Erythroblast (primary cell): ENCODE results near the gene ANKH.

Source experiments
- DNase-seq, 2 experiments: peaks; one replicate each; lab custom pipeline; 2025; lab: John Stamatoyannopoulos, UW
- GATA1 ChIP-seq: IDR thresholded peaks from 2 replicates; pipeline ENCODE4 v1.6.1; 2011; ENCODE audit warnings: low read depth, mild to moderate bottlenecking, control low read depth, low read length, moderate library complexity
- POLR2A ChIP-seq: IDR thresholded peaks from 2 replicates; pipeline ENCODE4 v1.6.1; 2011; ENCODE audit warnings: mild to moderate bottlenecking, low read length

ANKH gene

DNA sequence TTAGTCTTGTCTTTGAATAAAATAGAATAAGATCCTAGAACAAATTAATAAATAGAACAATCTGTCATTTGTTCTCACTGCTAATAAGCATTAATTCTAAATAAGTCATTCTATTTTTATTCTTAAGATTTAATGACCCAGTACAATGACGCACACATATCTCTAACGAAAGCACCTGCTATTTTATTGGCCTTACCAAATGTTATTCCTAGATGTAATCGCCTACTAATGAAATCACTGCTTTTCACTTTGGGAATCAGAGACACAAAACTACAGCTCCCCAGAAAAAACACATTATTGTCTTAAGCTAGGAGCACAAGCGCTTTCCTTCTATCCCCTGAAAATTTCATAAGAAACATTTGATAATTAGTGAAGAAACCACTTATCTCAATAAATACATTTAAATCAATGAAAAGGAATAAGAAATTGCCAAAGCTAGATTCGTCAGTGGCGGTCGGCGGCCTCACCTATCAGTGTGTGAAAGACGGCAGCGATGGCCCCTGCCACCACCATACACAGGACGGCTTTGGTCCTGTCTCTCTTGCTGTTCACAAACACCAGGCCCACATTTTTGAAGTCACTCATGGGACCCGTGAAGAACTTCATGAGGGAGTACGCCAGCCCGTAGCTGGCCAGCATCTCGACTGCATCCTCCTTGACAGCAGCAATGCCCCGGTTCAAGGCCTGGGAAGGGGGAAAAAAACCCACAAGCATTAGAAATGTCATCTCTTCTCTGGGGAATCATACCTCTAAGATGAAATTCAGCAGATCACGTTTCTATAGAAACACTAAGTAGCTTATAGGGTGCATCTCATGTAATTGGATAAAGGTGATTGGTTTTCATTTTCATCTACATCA is 102.8 kb downstream of the ANKH start:
- TF ChIP-seq GATA1: no peak
- no peak for TF ChIP-seq POLR2A
- DNase-seq: no peak

DNA sequence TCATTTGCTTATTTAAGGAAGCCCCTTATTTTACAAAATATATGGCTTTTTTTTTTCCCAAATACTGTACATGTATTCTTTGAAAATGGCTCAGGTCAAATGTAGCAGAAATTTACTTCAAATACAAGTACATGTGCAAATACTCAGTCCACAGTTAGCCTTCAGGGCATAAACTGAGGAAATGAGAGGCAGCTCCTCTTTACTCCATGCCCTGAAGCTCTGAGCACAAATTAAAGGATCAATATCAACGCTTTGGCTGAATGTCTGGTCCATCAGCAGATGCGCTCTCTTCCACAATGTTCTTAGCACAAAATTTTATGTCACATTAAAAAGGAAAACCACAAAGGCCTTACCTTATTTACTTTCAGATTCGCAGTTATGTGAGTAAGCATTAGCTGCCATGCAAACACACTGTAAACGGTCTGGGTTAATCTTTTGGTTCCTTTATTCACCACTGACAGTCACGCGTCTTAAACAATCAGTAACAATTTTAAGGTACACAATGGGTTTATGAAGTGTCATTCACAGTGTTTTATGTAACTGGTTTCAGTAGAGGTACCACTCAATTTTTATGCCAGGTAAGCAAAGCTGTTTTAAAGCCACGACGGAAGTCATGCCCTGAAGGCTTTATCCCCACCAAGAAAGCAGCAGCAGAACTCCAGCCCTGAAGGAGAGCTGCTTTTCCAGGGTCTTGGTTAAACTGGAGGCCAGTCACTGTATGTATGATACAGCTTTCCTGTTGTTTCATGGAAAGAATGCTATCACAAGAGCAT is 103.7 kb downstream of the ANKH start:
- DNase-seq: no peak
- TF ChIP-seq GATA1 (no peak), POLR2A (no peak)

DNA sequence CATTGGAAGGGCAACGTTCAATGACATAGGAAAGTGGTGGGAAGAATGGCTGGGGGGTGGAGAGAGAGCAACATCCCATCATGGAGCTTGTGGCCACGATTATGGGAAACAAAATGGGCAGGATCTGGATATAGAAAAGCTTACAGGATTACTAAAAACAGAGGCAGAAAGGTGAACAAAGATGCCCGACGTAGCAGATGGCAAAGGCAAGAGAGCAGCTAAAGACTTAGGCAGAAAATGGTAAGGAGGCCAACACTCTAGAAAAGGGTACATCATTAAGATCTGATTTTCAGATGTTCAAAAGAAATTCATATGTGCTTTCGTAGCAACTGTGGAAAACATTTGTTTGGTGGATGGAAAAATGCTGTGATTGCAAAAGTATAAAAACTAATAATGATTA is 104.5 kb downstream of the ANKH start:
- TF ChIP-seq POLR2A (no peak), GATA1 (no peak)
- no peak for DNase-seq

DNA sequence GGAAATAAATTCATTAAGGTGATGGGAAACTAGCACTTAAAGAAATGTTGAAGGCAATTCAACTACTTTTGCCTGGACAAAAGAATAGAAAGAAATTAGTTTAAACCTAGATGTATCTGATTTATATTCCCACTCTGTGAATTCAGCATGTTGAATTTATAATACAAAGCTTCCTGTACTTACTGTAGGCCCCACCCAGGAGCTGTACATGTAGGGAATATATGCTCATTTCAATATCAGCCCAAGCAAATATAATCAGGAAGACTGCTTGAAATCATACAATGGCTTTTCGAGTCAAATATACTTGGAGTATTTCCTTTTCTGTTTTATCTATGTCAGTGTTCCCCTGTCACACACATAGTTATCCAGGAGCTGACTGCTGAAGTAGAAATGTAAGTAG is 105.0 kb downstream of the ANKH start:
- TF ChIP-seq GATA1: no peak
- TF ChIP-seq POLR2A: no peak
- DNase-seq: no peak

DNA sequence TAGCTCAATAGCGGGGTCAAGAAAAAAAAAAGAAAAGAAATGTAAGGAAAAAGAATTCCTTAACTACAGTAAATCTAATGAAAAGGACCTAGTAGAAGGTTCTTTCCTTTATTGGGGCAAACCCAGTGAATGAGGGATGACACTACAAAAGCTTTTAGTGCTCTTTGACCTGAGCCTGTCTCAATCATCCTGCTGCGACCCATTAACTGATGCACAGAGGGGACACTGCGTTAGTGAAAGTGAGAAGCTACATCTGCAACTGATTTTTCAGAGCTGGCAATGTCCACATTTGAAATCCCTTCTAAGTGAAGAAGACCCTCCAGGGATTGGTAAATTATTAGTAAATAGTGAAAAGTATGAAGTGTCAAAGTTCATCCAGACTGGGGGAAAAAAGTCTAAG is 106.0 kb downstream of the ANKH start:
- no peak for DNase-seq
- TF ChIP-seq POLR2A (no peak), GATA1 (no peak)

DNA sequence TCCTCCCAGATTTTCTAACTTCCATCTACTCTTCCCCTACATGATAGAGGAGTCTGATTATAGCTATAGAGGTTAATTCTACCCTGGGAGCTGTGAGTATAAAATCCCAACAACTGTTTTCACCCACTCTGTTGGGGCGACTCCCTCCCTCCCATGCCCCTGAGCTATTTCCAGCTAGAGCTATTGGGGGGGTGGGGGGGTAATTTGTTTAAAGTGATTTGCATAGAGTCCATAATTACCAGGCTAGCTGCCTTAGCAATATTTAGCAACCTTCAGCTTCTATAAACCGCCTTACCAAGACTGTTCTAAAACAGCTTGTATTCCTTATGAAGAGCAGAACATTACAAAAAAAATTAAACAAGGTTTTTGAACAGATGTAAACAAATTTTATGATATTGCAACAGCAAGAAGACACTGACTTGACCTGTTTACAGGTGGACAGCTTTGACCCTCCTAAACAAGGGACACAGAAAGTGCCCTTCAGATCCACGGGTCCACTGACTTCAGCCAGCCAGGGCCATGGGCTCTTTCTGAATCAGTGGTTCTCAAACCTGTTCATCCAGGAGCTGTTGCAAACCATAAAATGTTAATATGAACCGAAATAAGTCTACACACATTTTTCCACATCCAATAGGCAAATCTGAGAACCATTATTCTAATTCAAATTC is 108.9 kb downstream of the ANKH start:
- DNase-seq: no peak

DNA sequence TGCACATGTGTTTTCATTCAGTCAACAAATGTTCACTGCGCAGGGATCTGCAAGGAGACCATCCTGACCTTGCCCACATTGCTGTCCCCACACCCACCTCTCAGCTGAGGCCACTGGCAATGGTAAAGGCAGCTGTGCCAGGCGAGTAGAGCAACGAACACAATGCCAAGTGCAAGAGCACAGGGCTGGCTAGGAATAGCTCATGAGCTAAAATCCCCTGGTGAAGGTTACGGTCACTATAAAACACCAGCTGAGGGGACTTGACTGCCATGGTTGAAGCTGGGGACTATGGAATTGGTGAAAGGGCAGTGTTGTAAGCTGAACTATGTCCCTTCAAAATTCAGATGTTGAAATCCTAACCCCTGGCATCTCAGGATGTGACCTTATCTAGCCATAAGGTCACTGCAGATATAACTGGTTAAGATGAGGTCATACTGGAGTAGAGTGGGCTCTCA is 111.0 kb downstream of the ANKH start:
- TF ChIP-seq POLR2A: no peak
- peak; percentile 3 to 22 for DNase-seq

More for the DNA sequence above, 108.9 kb downstream of the ANKH start:
- TF ChIP-seq POLR2A (no peak), GATA1 (no peak)

DNA sequence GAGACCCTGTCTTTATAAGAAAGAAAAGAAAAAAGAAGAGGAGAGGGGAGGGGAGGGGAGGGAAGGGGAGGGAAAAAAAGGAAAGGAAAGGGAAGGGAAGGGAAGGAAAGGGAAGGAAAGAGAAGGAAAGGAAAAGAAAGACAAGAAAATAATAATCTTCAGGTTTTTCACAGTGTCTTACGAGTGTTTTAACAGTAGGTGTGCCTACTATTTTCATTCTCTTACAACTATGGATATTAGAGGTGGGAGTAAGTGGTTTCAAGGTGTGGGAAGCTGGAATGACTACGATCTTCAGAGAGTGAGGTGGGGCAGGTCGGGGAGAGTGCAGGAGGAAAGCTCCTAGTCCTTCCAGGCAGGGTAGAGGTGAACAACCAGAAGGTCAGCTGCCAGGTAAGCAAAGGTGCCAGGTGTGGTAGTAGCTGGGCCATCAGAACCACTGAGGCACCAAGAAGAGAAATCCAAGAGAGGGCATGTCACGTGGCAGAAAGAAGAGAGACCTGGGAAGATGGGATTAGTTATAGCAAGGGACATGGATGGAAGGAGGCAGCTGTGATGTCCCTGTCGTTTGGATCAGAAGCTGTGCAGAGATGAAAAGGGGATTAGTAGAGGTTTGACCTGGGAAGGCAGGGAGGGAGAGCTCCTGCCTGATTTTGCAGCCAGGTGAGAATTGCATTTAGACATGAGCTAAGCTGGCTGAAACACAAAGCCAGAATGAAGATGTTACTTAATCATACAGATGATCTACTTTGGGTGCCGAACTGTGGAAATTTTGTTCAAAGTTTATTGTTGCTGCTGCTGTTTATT is 111.6 kb downstream of the ANKH start:
- TF ChIP-seq GATA1 (no peak), POLR2A (no peak)
- DNase-seq: no peak

DNA sequence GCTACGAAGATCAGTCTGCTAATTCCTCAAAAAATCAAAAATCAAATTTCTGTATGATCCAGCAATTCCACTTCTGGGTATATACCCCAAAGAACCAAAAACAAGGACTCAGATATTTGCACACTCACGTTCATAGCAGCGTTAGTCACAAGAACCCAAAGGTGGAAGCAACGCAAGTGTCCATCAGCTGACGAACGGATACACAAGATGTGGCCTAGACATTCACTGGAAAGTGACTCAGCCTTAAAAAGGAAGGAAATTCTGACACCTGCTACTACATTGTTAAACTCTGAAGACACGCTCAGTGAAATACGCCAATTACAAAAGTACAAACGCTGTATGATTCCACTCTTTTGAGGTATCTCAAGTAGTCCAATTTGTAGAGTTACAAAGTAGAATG is 113.7 kb downstream of the ANKH start:
- no peak for DNase-seq
- no peak for TF ChIP-seq GATA1
- TF ChIP-seq POLR2A: no peak

DNA sequence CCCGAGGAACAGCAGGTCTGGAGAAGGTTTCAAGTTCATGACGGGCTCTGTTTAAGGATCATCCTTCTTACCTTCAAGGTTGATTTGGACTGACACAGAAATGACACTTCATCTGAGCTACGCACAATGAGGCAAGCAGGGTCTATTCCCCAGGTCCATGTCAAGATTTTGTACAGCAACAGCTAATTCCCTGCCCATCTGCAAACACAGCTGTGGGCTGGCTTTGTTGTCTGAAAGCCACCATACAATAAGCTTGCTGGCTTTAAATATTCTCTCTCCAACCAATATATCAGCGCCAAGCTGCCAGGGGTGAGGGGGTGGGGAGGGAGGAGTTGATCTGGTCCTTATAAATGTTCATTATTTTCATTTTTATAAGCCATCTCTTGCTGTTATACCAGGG is 115.1 kb downstream of the ANKH start:
- TF ChIP-seq POLR2A: no peak
- TF ChIP-seq GATA1: no peak

DNA sequence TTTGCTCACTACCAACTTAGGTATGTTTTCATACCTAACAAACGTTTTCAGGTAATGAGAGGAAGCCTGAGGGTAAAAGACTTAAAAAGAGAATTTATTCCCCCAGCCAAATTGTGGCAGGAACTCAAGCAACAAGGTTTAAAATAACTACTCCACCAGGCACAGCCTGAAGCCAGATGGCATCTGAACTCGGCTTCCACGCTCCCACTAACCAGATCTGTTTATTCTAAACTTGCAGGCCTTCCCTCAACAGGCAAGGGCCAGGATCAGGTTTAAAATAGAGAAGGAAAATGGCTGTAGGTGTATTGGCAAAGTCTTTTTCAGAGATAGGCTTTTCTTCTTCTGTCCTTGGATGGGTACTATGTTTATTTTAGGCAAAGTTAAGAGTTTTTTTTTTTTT is 117.6 kb downstream of the ANKH start:
- TF ChIP-seq GATA1 (no peak), POLR2A (no peak)
- no peak for DNase-seq

More for the DNA sequence above, 115.1 kb downstream of the ANKH start:
- no peak for DNase-seq

DNA sequence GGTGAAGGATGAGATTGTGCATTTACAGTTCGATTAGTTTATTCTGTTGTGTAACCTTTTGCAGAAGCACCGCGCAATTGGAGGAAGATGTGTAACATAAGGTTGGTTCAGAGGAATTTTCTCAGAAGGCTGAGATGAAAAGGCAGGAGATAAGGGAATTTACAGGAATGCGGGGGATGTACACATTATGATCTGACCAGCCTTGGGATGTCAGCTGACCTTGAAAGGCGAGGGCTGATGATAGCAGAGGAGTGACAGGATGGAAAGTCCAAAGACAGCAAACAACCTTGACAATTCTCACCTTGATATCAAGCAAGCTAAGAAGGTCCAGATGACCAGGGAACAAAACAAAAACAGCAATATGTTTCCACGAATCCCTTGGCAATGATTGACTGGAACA is 118.3 kb downstream of the ANKH start:
- no peak for DNase-seq
- no peak for TF ChIP-seq POLR2A
- TF ChIP-seq GATA1: no peak

DNA sequence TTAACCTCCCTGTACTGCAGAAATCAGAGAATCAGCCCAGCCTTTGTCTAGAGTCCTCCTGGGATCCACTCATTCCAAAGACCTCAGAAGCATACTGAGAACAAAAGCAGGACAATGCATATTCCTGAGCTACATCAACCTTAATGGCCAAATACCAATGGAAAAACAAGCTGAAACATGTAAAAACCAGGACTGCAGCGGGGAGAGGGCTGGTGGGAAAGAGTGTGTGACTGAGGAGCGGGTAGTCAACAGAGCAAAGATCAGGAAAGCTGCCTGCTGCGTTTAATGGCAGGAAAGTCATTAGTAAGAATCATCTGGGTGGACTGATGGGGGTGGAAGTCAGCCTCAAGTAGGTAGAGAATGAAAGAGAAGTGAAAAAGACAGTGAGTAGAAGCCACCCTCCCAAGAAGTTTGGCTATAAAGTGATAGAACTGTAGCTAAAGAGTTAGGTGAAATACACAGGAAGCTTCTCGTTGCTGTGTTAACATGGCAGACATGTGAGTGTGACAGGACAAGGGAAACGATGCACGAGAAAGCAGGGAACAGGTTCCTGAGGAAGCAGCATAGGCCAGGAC is 119.0 kb downstream of the ANKH start:
- no peak for TF ChIP-seq GATA1
- no peak for TF ChIP-seq POLR2A

More for the DNA sequence above, 119.0 kb downstream of the ANKH start:
- no peak for DNase-seq
